Neuron (in vitro differentiated cells): ENCODE data around the gene COQ8B.
A peak's percentile ranks its signal among the peaks of the same experiment; 100 is the strongest.

ENCODE experiments used
- H2AFZ ChIP-seq: one replicate; pipeline ENCODE4 v1.6.1; 2013; ENCODE audit warnings: low read depth, mild to moderate bottlenecking, inconsistent platforms, low read length, moderate library complexity
- H3K27me3 ChIP-seq: one replicate; pipeline ENCODE4 v1.6.1; 2013; ENCODE audit warnings: low read length; ENCODE audit not compliant: insufficient read depth
- H3K36me3 ChIP-seq: one replicate; pipeline ENCODE4 v1.6.1; 2013; ENCODE audit warnings: low read length; ENCODE audit not compliant: insufficient read depth
- H3K4me1 ChIP-seq: one replicate; pipeline ENCODE4 v1.6.1; 2013; ENCODE audit warnings: low read length; ENCODE audit not compliant: insufficient read depth
- H3K4me3 ChIP-seq: 2 replicates; pipeline ENCODE4 v1.5.1; 2013; ENCODE audit warnings: mild to moderate bottlenecking, low read length, moderate library complexity
- H3K9me3 ChIP-seq: one replicate; pipeline ENCODE4 v1.6.1; 2013; ENCODE audit warnings: low read length

Gene COQ8B

DNA sequence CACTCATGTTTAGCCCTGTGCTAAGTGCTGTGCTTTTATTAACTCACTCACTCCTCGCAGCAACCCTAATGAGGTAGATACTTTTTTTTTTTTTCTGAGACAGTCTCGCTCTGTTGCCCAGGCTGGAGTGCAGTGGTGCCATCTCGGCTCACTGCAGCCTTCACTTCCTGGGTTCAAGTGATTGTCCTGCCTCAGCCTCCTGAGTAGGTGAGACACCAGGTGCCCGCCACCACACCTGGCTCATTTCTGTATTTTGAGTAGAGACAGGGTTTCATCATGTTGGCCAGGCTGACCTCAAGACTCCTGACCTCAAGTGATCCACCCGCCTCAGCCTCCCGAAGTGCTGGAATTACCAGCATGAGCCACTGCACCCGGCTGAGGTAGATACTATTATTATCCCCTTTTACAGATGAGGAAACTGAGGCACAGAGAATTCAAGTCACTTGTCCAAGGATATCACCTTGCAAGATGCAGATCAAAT is 2.8 kb upstream of the COQ8B start:
- Histone ChIP-seq H3K9me3 (no peaks in the 10 kb centered on the region), H3K36me3 (peaks cover 5% of the 10 kb centered on the region), H2AFZ (no peak overlapping the region), H3K4me1 (peaks cover 39% of the 10 kb centered on the region), H3K27me3 (no peaks in the 10 kb centered on the region), H3K4me3 (peak overlapping the region; percentile 83)

DNA sequence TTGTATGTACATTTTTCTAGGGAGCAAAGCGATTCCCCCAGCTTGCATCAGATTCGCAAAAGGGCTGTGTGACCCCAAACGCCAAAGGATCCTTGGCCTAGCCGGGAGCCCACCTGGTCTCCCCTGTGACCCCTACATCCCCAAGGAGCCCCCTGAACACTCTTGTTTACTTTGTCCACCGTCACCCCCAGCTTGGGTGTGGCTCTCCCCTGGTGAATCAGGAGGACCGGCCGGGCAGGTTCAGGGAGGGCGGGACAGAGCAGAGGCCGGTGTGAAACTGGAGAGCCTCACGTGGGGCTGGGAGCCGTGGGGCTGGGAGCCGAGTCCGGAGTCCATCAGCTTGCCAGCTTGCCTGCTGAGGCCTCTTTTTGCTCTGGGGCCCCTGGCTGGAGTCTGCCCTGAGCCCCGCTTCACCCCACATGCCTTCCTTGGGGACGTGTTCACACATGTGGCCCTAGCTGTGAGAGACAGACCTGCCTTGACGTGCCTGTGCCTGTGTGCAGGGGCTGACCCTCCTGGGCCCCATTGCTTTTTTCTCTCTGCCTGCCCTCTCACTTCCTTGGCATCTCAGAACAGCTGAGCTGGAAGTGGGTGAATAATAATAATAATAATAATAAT is 2.2 kb upstream of the COQ8B start:
- H3K9me3 ChIP-seq, result no peaks in the 10 kb centered on the region
- no peaks in the 10 kb centered on the region for H3K27me3 ChIP-seq
- H2AFZ ChIP-seq, result no peak overlapping the region
- H3K36me3 ChIP-seq, result peaks cover 3% of the 10 kb centered on the region
- peaks cover 43% of the 10 kb centered on the region for H3K4me1 ChIP-seq
- peak overlapping the region; percentile 83 for H3K4me3 ChIP-seq

DNA sequence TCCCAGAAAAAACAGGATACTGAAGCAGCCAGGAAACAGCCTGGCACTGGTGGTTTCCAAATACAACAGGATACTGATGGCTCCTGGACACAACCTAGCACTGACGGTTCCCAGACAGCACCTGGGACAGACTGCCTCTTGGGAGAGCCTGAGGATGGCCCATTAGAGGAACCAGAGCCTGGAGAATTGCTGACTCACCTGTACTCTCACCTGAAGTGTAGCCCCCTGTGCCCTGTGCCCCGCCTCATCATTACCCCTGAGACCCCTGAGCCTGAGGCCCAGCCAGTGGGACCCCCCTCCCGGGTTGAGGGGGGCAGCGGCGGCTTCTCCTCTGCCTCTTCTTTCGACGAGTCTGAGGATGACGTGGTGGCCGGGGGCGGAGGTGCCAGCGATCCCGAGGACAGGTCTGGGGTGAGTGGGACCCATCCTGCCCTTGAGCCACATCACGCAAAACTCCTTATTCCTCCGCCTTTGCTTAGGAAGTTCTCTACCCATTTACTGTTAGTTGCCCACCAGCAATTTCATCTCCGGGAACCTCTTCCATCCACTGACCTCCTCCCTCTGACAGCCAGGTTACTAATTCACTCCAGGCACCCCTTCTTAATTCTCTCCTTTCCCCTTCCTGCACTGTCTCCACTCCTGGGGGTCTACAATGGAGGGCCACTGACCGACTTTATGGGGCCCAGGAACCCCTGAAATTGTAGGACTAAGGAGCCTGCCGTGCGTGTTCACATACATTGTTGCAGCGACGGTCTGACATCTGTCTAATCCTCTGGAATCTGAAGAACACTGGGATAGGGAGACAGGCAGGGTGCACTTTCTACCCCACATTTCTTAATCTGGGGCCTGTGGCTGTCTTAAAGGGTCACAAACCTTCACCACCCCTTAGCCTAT is 1.4 kb upstream of the COQ8B start:
- Histone ChIP-seq H2AFZ (no peak overlapping the region), H3K4me3 (peak overlapping the region; percentile 83), H3K9me3 (no peaks in the 10 kb centered on the region), H3K27me3 (no peaks in the 10 kb centered on the region), H3K36me3 (no peaks in the 10 kb centered on the region), H3K4me1 (peaks cover 43% of the 10 kb centered on the region)

DNA sequence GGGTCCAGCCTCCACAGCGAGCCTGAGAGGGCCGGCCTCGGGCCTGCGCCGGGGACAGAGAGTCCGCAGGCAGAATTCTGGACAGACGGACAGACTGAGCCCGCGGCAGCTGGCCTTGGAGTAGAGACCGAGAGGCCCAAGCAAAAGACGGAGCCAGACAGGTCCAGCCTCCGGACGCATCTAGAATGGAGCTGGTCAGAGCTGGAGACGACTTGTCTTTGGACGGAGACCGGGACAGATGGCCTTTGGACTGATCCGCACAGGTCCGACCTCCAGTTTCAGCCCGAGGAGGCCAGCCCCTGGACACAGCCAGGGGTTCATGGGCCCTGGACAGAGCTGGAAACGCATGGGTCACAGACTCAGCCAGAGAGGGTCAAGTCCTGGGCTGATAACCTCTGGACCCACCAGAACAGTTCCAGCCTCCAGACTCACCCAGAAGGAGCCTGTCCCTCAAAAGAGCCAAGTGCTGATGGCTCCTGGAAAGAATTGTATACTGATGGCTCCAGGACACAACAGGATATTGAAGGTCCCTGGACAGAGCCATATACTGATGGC is 716 bp upstream of the COQ8B start:
- Histone ChIP-seq H2AFZ (no peak overlapping the region), H3K4me3 (peak overlapping the region; percentile 83), H3K4me1 (peaks cover 43% of the 10 kb centered on the region), H3K9me3 (no peaks in the 10 kb centered on the region), H3K36me3 (peaks cover 4% of the 10 kb centered on the region), H3K27me3 (no peaks in the 10 kb centered on the region)

- Histone ChIP-seq H3K4me1 (peaks cover 43% of the 10 kb centered on the region), H3K27me3 (no peaks in the 10 kb centered on the region), H2AFZ (peak overlapping the region; percentile 55), H3K9me3 (no peaks in the 10 kb centered on the region), H3K36me3 (peaks cover 4% of the 10 kb centered on the region), H3K4me3 (peak overlapping the region; percentile 83)
Observed at GRCh38 chr19:40716031-40716481, 630 bp downstream of the COQ8B start.

DNA sequence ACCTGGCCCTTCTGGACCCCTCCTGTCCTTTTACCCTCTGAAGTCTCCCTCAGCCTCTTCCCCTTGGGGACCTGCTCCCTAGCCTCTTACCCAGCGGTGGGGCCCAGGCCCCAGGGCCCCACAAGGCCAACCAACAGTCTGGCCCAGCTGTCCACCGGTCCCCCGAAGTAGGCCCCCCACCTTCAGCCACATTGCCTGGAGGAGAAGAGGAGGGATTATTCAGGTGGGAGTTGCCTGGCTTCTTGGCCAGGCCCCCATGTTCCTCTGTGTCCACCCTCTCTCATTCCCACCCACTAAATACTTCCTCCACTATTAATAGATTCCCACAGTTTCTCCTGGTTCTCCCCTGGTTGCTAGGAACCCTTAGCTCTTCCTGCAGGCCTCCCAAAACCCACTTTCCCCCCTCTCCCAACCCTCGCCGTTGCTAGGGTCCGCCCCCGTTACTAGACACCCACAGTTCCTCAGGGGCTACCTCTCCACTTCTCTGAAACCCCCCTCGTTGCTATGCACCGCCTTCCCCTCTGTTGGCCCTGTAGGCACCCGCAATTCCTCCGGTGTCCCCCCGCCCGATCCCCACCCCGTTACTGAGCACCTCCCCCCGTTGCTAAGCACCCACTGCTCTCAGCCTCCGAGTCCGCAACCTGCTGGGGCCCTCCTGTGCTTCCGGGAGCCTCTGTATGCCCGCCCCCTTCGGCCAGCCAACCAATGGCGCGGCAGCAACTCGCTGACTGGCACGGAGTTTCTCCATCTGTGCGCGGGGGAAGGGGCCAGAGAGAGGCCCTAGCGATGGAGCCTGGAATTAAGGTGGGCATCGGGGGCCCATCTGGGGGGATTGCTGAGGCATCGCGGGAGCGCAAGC is 2.0 kb downstream of the COQ8B start:
- Histone ChIP-seq H2AFZ (peak overlapping the region; percentile 0), H3K36me3 (peaks cover 14% of the 10 kb centered on the region), H3K9me3 (no peaks in the 10 kb centered on the region), H3K27me3 (no peaks in the 10 kb centered on the region), H3K4me1 (peaks cover 41% of the 10 kb centered on the region), H3K4me3 (peak overlapping the region; percentile 83)

DNA sequence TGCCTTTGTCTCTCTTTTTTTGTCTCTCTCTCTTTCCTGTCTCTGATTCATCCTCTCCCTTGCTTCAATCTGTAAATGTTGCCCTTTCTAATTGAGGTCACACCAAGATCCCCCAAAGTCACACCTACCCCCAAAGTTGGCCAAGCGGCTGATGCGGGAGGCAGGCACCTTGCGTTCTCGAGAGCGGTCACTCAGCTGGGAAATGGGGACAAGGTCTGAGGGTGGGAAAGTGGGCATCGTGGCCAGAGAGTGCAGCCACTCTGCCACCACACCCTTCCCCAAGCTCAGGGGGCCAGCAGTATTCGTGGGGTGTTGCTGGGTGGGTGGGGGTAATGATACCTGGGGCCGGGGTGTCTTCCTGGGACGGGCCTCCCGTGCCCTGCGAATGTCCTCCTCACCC is 2.7 kb downstream of the COQ8B start:
- Histone ChIP-seq H3K4me1 (peaks cover 34% of the 10 kb centered on the region), H3K36me3 (peaks cover 19% of the 10 kb centered on the region), H3K4me3 (no peak overlapping the region), H3K9me3 (no peaks in the 10 kb centered on the region), H2AFZ (no peak overlapping the region), H3K27me3 (no peaks in the 10 kb centered on the region)

GRCh38 chr19:40709817-40710216 is 6.9 kb downstream of the COQ8B start:
- H3K36me3 ChIP-seq, result peaks cover 44% of the 10 kb centered on the region
- H2AFZ ChIP-seq, result no peak overlapping the region

DNA sequence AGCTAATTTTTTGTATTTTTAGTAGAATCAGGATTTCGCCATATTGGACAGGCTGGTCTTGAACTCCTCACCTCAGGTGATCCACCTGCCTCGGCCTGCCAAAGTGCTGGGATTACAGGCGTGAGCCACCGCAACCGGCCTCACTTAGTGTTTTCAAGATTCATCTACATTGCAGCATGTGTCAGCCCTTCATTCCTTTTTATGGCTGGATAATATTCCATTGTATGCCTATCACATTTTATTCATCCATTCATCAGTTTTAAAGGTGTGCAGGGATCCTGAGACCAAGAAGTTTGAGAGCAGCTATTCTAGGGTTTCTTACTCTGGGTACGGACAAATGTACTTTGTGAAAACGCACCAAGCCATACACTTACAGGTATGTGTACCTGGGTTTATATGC is 9.1 kb downstream of the COQ8B start:
- Histone ChIP-seq H3K27me3 (no peaks in the 10 kb centered on the region), H3K9me3 (no peaks in the 10 kb centered on the region), H3K36me3 (peaks cover 59% of the 10 kb centered on the region), H2AFZ (no peak overlapping the region), H3K4me1 (no peaks in the 10 kb centered on the region), H3K4me3 (no peak overlapping the region)

More at GRCh38 chr19:40709817-40710216, 6.9 kb downstream of the COQ8B start:
- Histone ChIP-seq H3K4me1 (peaks cover 6% of the 10 kb centered on the region), H3K27me3 (no peaks in the 10 kb centered on the region), H3K9me3 (no peaks in the 10 kb centered on the region), H3K4me3 (no peak overlapping the region)

DNA sequence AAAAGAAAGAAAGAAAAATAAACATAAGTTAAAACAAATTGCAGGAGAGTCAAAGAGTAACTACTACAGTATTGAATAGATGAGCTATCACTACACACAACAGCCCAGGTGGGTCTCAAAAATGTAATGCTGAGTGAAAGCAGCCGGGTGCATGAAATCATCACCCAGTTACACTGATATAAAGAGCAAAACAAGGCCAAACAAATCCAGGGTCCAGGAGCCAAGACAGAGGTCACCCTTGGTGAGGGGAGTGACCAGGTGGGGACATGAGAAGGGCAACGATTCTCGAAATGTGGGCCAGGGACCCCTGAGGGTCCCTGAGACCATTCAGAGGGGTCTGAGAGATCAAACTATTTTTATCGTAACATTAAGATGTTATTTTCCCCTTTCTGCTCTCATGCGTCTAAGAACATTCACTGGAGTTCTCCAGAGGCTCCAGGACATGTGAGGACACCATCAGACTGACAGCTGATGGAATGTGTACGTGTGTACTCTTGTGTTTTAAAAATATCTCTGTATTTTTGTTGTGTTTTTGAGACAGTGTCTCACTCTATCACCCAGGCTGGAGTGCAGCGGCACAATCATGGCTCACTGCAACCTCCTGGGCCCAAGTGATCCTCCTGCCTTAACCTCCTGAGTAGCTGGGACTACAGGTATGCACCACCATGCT is 10.6 kb downstream of the COQ8B start:
- Histone ChIP-seq H3K9me3 (no peaks in the 10 kb centered on the region), H3K4me3 (no peak overlapping the region), H3K4me1 (no peaks in the 10 kb centered on the region), H2AFZ (no peak overlapping the region), H3K27me3 (no peaks in the 10 kb centered on the region), H3K36me3 (peaks cover 70% of the 10 kb centered on the region)

DNA sequence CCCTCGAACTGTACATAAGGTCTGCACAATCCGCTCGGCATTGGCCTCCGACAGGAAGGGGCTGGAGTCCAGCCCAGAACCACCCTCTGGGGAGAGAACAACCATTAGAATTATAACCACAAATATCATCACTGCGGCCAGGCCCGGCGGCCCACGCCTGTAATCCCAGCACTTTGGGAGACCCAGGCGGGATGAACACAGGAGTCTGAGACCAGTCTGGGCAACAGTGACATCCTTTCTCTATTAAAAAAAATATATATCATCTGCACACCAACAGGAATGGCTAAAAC is 11.4 kb downstream of the COQ8B start:
- Histone ChIP-seq H3K36me3 (peaks cover 72% of the 10 kb centered on the region), H3K27me3 (no peaks in the 10 kb centered on the region), H3K4me3 (no peak overlapping the region), H3K9me3 (no peaks in the 10 kb centered on the region), H3K4me1 (no peaks in the 10 kb centered on the region), H2AFZ (no peak overlapping the region)
